ENCODE data around the gene MAP2K6. TPM values are rescaled to one million over a fixed set of nuclear protein-coding genes. Genes with fewer than 3 reads are reported as not detected.
"Not testable (repeated sequence)": the region's sequence is repeated elsewhere in the genome, so short reads cannot be mapped to it uniquely, and the experiment has no call there.

Gene MAP2K6
- total and polyA plus RNA-seq, 10 donors = 3.4 to 36.3 (median 10.2) TPM

DNA sequence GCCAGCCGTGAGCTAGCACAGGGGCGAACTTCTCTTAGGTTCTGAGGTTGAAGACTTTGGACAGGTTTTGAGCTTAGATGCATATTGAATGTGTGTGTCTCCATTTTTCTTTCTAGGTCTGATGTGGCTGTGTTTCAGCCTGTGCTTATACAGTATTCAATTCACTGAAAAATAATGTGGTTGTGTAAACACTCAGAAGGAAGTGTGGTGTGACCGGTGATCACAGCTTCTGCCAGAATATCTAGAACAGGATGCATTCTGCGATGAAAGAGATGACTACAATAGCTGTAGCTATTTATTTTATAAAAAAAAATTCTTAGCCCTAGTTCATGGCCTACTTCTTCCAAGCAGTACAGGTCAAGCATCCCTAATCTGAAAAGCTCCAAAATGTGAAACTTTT lies 64.4 kb downstream of the MAP2K6 start:
- H3K27me3 ChIP-seq (replicated peaks in 1 of 7) = no peaks in the 10 kb centered on the region
- WGBS, 5 donors = 58 to 70% (median 68%) methylated on average over 4 of the region's 4 CpGs
- H3K27ac ChIP-seq = no peak overlapping the region
- TF ChIP-seq, protein P1, sequence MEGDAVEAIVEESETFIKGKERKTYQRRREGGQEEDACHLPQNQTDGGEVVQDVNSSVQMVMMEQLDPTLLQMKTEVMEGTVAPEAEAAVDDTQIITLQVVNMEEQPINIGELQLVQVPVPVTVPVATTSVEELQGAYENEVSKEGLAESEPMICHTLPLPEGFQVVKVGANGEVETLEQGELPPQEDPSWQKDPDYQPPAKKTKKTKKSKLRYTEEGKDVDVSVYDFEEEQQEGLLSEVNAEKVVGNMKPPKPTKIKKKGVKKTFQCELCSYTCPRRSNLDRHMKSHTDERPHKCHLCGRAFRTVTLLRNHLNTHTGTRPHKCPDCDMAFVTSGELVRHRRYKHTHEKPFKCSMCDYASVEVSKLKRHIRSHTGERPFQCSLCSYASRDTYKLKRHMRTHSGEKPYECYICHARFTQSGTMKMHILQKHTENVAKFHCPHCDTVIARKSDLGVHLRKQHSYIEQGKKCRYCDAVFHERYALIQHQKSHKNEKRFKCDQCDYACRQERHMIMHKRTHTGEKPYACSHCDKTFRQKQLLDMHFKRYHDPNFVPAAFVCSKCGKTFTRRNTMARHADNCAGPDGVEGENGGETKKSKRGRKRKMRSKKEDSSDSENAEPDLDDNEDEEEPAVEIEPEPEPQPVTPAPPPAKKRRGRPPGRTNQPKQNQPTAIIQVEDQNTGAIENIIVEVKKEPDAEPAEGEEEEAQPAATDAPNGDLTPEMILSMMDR (IDR thresholded peaks at IDR 0.05 in 8 of 11, conservative IDR thresholded peaks at IDR 0.05 in 3 of 11) = no peak
- TF ChIP-seq POLR2A (IDR thresholded peaks at IDR 0.05) (no peak), POLR2AphosphoS5 (IDR thresholded peaks at IDR 0.05) (no peak)
- H3K36me3 ChIP-seq = no peaks in the 10 kb centered on the region
- H3K9me3 ChIP-seq = no peaks in the 10 kb centered on the region
- DNase-seq = no peak
- intact Hi-C loops (cut with DNase I; ENCODE audit: low total_unique reads) = no loop called here
- no peak overlapping the region for H3K4me3 ChIP-seq
- H3K4me1 ChIP-seq = no peaks in the 10 kb centered on the region

DNA sequence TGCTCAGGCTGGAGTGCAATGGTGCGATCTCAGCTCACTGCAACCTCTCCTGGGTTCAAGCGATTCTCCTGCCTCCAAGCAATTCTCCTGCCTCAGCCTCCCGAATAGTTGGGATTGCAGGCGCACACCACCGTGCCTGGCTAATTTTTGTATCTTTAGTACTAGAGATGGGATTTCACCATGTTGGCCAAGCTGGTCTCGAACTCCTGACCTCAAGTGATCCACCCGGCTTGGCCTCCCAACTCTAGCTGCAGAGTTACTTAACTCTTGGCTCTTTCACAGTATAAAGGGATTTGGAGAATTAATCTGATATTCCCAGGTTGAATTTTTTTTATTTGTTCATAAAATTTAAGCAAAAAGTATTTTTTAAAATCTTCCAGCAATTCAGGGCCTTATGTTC lies 65.3 kb downstream of the MAP2K6 start:
- H3K27ac ChIP-seq; DNase-seq; H3K9me3 ChIP-seq; H3K4me3 ChIP-seq; H3K4me1 ChIP-seq; H3K27me3 ChIP-seq (replicated peaks in 1 of 7); H3K36me3 ChIP-seq; intact Hi-C loops (cut with DNase I; ENCODE audit: low total_unique reads): not testable (repeated sequence)
- WGBS, 5 donors = 94 to 98% (median 95%) methylated on average over 7 of the region's 7 CpGs

DNA sequence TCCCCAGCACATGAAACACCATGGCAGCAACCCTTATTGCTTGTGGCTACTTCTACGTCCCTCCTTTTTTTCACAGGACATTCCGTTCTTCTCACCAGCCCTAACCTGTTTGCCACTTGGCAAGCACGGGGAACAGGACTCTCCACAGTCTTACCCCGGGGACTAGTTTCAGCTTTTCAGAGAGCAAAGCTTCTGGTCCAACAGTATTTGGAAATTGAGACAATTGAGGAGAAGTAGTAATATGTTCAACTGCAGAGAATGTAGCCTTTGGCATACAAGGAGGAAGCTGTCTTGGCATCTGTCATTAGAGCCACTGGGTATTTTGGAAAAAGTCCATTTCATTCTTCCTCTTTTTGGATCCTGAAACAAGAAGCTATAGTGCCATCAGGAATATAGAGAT lies 65.7 kb downstream of the MAP2K6 start:
- no peaks in the 10 kb centered on the region for H3K36me3 ChIP-seq
- no peak overlapping the region for H3K4me3 ChIP-seq
- intact Hi-C loops (cut with DNase I; ENCODE audit: low total_unique reads) = no loop called here
- DNase-seq = no peak
- no peak overlapping the region for H3K27ac ChIP-seq
- TF ChIP-seq POLR2AphosphoS5 (IDR thresholded peaks at IDR 0.05) (no peak), POLR2A (IDR thresholded peaks at IDR 0.05) (no peak)
- TF ChIP-seq, protein P1 (IDR thresholded peaks at IDR 0.05 in 8 of 11, conservative IDR thresholded peaks at IDR 0.05 in 3 of 11) = no peak
- no peaks in the 10 kb centered on the region for H3K4me1 ChIP-seq
- 88 to 93% (median 92%) methylated on average over 4 of the region's 4 CpGs for WGBS, 5 donors
- no peaks in the 10 kb centered on the region for H3K27me3 ChIP-seq (replicated peaks in 1 of 7)
- H3K9me3 ChIP-seq = no peaks in the 10 kb centered on the region

DNA sequence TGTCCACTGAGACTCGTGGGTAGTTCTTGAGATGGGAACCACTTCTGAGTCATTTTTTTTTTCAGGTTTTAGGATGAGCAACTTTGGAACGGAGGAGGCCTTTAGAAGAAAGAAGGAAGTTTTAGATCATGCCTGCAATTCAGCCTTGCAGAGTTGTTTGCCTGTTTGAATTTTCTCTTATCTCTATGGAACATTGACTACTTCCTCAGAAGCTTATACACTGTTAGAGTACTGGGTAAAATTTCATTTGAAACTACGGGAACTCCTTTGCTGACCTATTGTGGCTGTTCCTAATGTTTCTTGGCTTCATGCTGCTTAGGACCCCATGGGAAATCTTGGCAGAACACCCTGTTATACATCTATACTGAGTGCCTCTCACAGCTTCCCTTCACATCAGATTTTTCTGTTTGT lies 70.8 kb downstream of the MAP2K6 start:
- intact Hi-C loops (cut with DNase I; ENCODE audit: low total_unique reads) = no loop called here
- Histone ChIP-seq H3K27ac (no peak overlapping the region), H3K4me1 (no peaks in the 10 kb centered on the region), H3K9me3 (peaks cover 0 to 4% (median 0%) of the 10 kb centered on the region in 8 donors), H3K36me3 (peaks cover 0 to 4% (median 0%) of the 10 kb centered on the region in 6 donors), H3K27me3 (replicated peaks in 1 of 7) (no peaks in the 10 kb centered on the region), H3K4me3 (no peak overlapping the region)
- 19 to 40% (median 33%) methylated on average over 3 of the region's 3 CpGs for WGBS, 5 donors
- no peak for DNase-seq
- no peak for TF ChIP-seq POLR2A (IDR thresholded peaks at IDR 0.05)
- no peak for TF ChIP-seq POLR2AphosphoS5 (IDR thresholded peaks at IDR 0.05)
- TF ChIP-seq, protein P1 (IDR thresholded peaks at IDR 0.05 in 8 of 11, conservative IDR thresholded peaks at IDR 0.05 in 3 of 11) = no peak

Measured in spleen (tissue), 11 donors.